Stimulated activated CD4-positive, alpha-beta T cell treated with anti-CD3 and anti-CD28 coated beads, Interleukin-1b, Interleukin-23, amount 100 ng/mL, for 24 hours (primary cell): Measurements from ENCODE around the gene CCDC171.

ENCODE experiments used
- DNase-seq, 4 experiments: peaks; one replicate each; pipeline ENCODE4 v3.0.0-alpha.2; 2020; ENCODE audit warnings: low read depth in 4 of 4, low spot score in 1 of 4

Gene CCDC171

DNA sequence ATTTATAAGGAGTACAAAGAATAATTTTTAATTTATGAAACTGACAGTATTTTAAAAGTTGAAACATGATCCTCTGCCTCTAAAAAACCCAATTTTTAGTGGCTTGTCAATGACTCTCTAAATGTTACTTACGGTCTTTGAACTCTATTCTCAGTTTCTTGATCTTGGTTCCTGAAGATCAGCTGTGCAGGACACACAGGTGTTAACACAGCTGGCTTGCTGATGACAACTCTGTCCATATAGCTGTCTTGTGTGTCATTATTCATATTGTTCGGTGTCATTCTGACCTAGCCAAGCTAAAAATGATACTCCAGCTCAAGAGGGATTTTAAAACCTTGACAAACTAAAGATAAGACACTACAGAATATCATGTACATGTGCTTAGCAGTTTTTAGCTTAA, 314.5 kb downstream of the CCDC171 start:
- no peak for DNase-seq

GRCh38 chr9:15867988-15868387, 315.1 kb downstream of the CCDC171 start:
- no peak for DNase-seq

DNA sequence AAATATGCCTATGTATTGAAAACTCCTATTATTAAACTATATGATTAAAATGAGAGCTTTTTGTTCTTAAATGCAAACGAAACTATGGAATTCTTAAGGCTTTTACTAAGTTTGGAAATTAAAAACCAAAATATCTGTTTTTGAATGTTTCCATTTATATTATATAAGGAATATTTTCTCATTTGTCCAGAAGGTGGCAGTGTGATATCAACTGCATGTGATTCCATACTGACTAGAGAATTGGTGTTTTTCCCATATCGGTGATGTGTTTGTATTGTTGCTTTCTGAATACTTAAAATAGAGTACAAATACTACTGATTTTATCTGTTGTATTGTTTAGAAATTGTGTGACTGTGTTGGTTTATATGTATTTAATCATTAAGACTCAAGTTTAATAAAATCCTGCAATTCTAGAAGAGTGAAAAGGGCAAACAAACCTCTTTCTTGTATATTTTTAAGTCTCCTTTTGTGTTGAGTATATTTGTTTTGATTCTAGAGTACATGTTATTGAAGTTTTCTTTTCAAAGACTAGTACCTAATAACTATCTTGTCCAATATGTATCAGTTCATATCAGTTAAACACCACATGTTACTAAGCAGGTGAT, 320.8 kb downstream of the CCDC171 start:
- DNase-seq: no peak

- DNase-seq: no peak
Measured at GRCh38 chr9:15882328-15882727, 329.5 kb downstream of the CCDC171 start.

DNA sequence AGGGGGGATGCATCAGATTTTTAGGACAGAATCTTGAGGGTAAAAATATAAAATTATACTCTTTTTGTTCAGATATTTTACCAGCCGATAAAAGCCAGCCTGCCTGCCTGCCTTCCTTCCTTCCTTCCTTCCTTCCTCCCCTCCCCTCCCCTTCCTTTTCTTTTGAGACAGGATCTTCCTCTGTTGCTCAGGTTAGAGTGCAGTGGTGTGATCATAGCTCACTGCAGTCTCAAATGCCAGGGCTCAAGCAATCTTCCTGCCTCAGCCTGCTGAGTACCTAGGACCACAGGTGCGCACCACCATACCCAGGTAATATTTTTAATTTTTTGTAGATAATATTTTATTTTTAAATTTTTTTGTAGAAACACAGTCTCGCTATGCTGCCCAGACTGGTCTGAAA, 330.0 kb downstream of the CCDC171 start:
- DNase-seq: no peak

DNA sequence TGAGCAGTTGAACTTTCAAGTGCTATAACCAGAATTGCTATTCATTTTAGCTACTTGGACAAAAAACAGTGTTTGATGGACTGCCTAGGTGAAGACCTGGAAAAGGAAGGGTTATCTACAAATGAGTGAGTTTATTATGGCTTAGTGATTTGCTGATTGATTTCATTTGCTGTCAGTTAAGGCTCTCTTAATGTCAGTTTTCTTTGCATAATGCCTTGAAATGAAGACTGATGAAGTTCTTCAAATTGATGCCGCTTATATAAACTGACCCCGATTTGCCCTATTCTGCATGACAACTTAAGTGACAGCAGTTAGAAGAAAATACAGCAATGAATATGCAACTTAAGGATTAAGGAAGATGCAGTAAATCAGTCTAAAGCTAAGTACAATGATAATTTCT, 332.6 kb downstream of the CCDC171 start:
- no peak for DNase-seq

GRCh38 chr9:15889555-15889954, 336.7 kb downstream of the CCDC171 start:
- DNase-seq: no peak

GRCh38 chr9:15901572-15901971, 348.7 kb downstream of the CCDC171 start:
- DNase-seq: no peak

- no peak for DNase-seq
Measured at GRCh38 chr9:15909297-15909696, 356.5 kb downstream of the CCDC171 start.

- no peak for DNase-seq
Measured at GRCh38 chr9:15915711-15916110, 362.9 kb downstream of the CCDC171 start.

GRCh38 chr9:15927161-15927560, 374.3 kb downstream of the CCDC171 start:
- no peak for DNase-seq

GRCh38 chr9:15935661-15936305, 382.9 kb downstream of the CCDC171 start:
- DNase-seq: no peak

DNA sequence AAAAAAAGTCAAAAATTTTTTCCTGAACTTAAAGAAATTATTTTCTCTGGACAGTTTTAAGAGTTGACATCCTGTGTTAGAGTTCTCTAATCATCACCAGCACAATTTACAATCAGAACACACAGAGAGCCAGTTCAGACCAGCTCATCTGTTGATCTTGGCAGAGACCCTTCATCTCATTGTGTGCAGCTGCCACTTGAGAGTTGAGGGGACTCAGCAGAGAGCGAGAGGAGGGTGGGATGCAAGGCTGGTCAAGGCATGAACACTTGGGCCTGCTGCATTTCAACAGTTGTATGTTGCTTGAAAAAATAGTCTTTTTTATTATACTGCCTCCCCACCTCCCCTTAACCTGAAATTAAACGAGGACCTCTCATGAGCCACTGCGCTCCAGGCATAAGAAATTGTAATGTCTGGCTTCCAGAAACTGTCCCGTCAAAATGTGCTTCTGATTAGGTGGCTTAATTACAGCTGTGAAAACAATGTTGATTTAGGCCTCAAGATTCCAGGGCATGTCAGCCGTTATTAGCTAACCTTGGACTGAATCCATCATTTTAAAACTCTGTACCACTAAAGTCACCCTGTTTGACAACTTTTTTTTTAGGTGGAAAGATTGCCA, 383.6 kb downstream of the CCDC171 start:
- DNase-seq: no peak

DNA sequence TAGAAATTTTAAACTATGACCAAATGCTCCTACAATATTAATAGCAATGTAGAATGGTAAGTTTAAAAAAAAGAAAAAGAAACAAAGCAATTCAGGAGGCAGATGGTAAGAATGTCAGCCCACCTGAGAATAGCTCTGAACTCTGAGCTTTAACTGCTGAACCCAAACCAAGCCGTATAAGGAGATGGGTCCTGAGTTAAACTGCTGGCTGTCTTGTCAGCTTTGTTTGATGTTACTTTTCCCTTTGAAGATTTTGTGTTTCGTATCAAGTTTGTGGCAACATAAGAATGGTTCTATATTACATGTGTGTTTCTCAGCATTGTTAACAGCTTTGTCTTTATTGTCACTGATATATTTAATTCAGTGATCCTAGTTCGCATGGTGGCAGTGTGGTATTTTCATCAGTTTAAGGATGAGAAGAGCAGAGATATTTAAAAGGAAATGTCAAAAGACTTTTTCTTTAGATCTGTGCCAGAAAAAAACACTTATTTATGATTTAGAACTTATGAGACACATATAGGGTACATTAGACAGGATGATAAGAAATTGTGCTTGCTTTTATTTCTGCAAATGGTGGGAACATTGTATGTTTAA, 390.1 kb downstream of the CCDC171 start:
- DNase-seq: no peak

DNA sequence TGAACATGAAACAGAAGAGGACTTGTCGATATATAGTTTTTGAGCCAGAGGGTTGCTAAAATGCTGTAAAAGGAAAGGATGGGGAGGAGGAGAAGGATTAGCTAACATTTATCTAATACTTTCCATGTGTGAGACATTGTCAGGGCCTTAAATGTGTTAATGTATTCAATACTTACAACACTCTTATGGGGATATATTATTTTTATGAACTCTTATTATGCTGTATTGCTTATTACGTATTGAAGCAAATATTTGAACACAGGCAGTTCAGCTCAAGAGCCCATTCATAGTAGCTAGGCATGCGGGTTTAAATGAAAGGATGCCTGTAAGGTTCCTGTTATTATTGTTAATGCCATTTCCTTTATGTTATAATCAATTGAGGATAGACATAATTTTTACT, 391.5 kb downstream of the CCDC171 start:
- no peak for DNase-seq

DNA sequence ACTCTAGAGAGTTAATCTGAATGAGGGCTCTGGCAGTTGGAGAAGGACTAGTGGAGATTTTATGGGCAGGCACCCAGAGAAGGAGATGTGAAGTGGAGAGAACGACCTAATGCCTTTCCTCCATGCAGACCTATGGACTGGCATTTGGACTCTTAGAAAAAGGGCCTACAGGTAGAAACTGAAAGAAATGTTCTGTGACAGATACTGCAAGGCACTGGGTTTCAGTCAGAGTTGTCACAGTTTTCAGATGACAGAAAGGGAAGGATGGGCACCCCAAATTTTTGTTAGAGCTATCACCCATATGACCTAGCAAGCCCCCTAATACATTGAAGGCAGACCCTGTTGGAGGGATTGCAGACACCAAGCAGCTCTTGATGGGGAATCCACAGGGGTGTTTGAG, 406.8 kb downstream of the CCDC171 start:
- no peak for DNase-seq

- DNase-seq: no peak
Measured at GRCh38 chr9:15961217-15961616, 408.4 kb downstream of the CCDC171 start.

- DNase-seq: no peak
Measured at GRCh38 chr9:15965246-15965745, 412.5 kb downstream of the CCDC171 start.

DNA sequence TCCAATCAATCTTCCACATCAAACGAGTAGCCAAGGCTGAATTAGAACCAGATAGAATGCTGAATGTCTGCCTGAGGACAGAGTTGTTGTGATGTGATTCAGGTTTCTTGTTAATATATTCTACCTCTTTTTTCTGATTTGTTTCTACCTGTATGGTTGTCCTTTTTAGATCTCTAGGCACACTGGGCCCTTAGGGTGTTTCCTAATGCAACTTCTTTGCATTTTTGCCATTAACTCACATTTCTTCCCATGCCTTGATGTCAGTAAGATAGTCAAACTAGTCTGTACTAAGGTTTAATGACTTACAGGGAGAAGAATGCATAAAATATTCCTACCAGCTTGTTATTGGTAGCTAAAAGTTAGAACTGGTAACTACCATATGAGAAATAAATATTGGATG, 413.6 kb downstream of the CCDC171 start:
- no peak for DNase-seq

GRCh38 chr9:15967068-15967467, 414.2 kb downstream of the CCDC171 start:
- no peak for DNase-seq

- no peak for DNase-seq
Measured at GRCh38 chr9:15972760-15973159, 419.9 kb downstream of the CCDC171 start.

DNA sequence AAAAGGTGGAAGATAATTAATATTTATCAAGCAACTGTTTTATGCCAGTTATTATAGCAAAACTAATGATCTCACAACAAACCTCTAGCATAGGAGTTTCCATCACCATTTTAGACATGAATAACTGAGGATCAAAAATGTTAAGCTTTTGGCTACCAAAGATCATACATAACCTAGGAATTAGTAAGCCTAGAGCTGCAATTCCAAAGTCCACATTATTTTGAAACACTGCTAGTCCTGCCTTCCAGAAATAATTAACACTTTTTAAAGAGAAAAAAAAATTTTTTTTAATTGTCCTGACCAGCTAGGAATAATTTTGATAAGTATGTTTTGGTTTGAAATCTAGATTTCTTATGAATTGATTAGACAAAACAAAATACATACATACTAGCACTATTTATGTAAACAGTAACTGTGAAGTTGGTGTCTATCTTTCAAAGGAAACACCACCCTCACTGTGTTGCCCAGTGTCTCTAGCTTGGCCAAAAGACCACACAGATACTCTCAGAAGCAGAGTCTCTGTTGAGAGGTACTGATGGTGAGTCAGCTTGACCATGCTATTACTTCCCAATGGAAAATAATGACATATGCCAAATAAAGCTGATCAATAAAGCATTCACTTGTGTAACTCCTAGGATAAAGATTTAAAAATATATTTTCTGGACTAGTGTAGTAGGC, 422.4 kb downstream of the CCDC171 start:
- DNase-seq: no peak
